ENCODE results near the gene APRT. TPM values are rescaled to one million over a fixed set of nuclear protein-coding genes. Genes with fewer than 3 reads are reported as not detected.

Gene APRT
- total RNA-seq, 1 experiment from 2014 or later, result 350 TPM

- Histone ChIP-seq H3K27me3 (ENCODE audit: low read length) (no peaks in the 10 kb centered on the region), H4K20me1 (ENCODE audit: low read length) (peaks cover 8% of the 10 kb centered on the region; the same call in 1 of the 2 replicates), H3K4me1 (ENCODE audit: insufficient read depth, low read length) (peaks cover 7% of the 10 kb centered on the region; the same call in 1 of the 2 replicates), H3K27ac (ENCODE audit: low read length) (peak within 1 kb of the TSS; percentile 20; the same call in 1 of the 2 replicates), H3F3A (ENCODE audit: low read length, unreplicated experiment) (no peaks in the 10 kb centered on the region), H3K4me2 (ENCODE audit: low read length) (peak within 1 kb of the TSS; percentile 95), H3K4me3 (ENCODE audit: low read length) (peak within 1 kb of the TSS; percentile 82), H3K9me2 (replicated peaks; ENCODE audit: low read length) (no peaks in the 10 kb centered on the region), H3K79me2 (ENCODE audit: low read length) (peaks cover 28% of the 10 kb centered on the region), H3K36me3 (ENCODE audit: low read depth, low read length) (peaks cover 12% of the 10 kb centered on the region; the same call in 1 of the 2 replicates), H3K9me3 (ENCODE audit: low read length) (no peaks in the 10 kb centered on the region), H3K9ac (ENCODE audit: low read length) (peak within 1 kb of the TSS; percentile 90), H2AFZ (ENCODE audit: low read length) (peak within 1 kb of the TSS; percentile 81)
- ChIA-PET POLR2A (ENCODE audit: unreplicated experiment) (no interaction called here), CTCF (no interaction called here)
- DNase-seq (peak; percentile 77), ATAC-seq (peak; percentile 31)
- BruUV-seq (replicated peaks), result no TSS peak
- TF ChIP-seq, protein P1, sequence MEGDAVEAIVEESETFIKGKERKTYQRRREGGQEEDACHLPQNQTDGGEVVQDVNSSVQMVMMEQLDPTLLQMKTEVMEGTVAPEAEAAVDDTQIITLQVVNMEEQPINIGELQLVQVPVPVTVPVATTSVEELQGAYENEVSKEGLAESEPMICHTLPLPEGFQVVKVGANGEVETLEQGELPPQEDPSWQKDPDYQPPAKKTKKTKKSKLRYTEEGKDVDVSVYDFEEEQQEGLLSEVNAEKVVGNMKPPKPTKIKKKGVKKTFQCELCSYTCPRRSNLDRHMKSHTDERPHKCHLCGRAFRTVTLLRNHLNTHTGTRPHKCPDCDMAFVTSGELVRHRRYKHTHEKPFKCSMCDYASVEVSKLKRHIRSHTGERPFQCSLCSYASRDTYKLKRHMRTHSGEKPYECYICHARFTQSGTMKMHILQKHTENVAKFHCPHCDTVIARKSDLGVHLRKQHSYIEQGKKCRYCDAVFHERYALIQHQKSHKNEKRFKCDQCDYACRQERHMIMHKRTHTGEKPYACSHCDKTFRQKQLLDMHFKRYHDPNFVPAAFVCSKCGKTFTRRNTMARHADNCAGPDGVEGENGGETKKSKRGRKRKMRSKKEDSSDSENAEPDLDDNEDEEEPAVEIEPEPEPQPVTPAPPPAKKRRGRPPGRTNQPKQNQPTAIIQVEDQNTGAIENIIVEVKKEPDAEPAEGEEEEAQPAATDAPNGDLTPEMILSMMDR (conservative IDR thresholded peaks at IDR 0.05; ENCODE audit: low read depth, low read length), result no peak
- no peak for TF ChIP-seq EZH2 (IDR thresholded peaks at IDR 0.05; ENCODE audit: low read length, unreplicated experiment)
- TF ChIP-seq EZH2phosphoT487 (IDR thresholded peaks at IDR 0.05; ENCODE audit: borderline replicate concordance, low read length), result no peak
- intact Hi-C loops (cut with micrococcal nuclease), result no loop called here
Measured at GRCh38 chr16:88803264-88803987, 8.3 kb downstream of the APRT start, which contains the start of gene CDT1. CDT1 (plus strand) TSS chr16:88803789; CDS start chr16:88803832, 43 bp downstream.

DNA sequence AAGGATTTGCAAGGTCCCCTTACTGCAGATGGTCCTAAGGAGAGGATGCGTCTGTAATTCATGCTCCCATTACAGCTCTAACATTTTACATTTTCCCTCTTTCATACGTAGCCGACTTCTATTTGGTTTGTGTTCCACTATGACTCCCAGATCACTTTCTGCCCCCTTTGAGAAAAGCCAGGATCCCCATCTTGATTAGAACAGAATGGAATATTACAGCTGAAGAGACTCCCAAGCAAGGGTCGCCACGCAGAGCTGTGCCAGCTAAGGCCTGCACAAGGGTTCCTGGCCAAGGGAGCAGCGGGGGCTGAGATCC lies 11.5 kb downstream of the APRT start:
- ChIA-PET POLR2A (ENCODE audit: unreplicated experiment) (interaction anchor here (0.6 kb wide), 1 partner anchor 12 kb away, joined by 4 read pairs; no protein-coding TSS in a partner anchor), CTCF (no interaction called here)
- H3F3A ChIP-seq (ENCODE audit: low read length, unreplicated experiment), result no peaks in the 10 kb centered on the region
- no peak for ATAC-seq
- H3K9me2 ChIP-seq (replicated peaks; ENCODE audit: low read length), result no peaks in the 10 kb centered on the region
- H3K36me3 ChIP-seq (ENCODE audit: low read depth, low read length), result no peaks in the 10 kb centered on the region
- no TSS peak for BruUV-seq (replicated peaks)
- H4K20me1 ChIP-seq (ENCODE audit: low read length), result peaks cover 4% of the 10 kb centered on the region; the same call in 1 of the 2 replicates
- intact Hi-C loops (cut with micrococcal nuclease), result no loop called here
- H3K27me3 ChIP-seq (ENCODE audit: low read length), result no peaks in the 10 kb centered on the region
- no peak overlapping the region for H2AFZ ChIP-seq (ENCODE audit: low read length)
- H3K9me3 ChIP-seq (ENCODE audit: low read length), result no peaks in the 10 kb centered on the region
- H3K79me2 ChIP-seq (ENCODE audit: low read length), result peaks cover 17% of the 10 kb centered on the region
- H3K9ac ChIP-seq (ENCODE audit: low read length), result no peak overlapping the region
- TF ChIP-seq EZH2 (IDR thresholded peaks at IDR 0.05; ENCODE audit: low read length, unreplicated experiment) (no peak), EZH2phosphoT487 (IDR thresholded peaks at IDR 0.05; ENCODE audit: borderline replicate concordance, low read length) (no peak)
- TF ChIP-seq, protein P1 (conservative IDR thresholded peaks at IDR 0.05; ENCODE audit: low read depth, low read length), result no peak
- no peak overlapping the region for H3K4me3 ChIP-seq (ENCODE audit: low read length)
- no peak for DNase-seq
- no peak overlapping the region for H3K27ac ChIP-seq (ENCODE audit: low read length)
- H3K4me1 ChIP-seq (ENCODE audit: insufficient read depth, low read length), result peaks cover 5% of the 10 kb centered on the region; the same call in 1 of the 2 replicates
- H3K4me2 ChIP-seq (ENCODE audit: low read length), result no peak overlapping the region
